ENCODE results near the gene YTHDF1.
"Not testable (repeated sequence)": the region's sequence is repeated elsewhere in the genome, so short reads cannot be mapped to it uniquely, and the experiment has no call there.

YTHDF1 gene

GRCh38 chr20:63160641-63161175, 55.2 kb downstream of the YTHDF1 start:
- DNase-seq (ENCODE audit: insufficient read length, low spot score) (no peak), FAIRE-seq (no peak)

GRCh38 chr20:63159826-63160640, 55.9 kb downstream of the YTHDF1 start:
- no peak for DNase-seq (ENCODE audit: insufficient read length, low spot score)
- no peak for FAIRE-seq

GRCh38 chr20:63159251-63159650, 56.7 kb downstream of the YTHDF1 start:
- not testable (repeated sequence) for FAIRE-seq; DNase-seq (ENCODE audit: insufficient read length, low spot score)

- FAIRE-seq (no peak), DNase-seq (ENCODE audit: insufficient read length, low spot score) (no peak)
Measured at GRCh38 chr20:63158845-63159244, 57.1 kb downstream of the YTHDF1 start.

- FAIRE-seq (no peak), DNase-seq (ENCODE audit: insufficient read length, low spot score) (no peak)
Measured at GRCh38 chr20:63158352-63158751, 57.6 kb downstream of the YTHDF1 start.

GRCh38 chr20:63157431-63157830, 58.5 kb downstream of the YTHDF1 start:
- not testable (repeated sequence) for DNase-seq (ENCODE audit: insufficient read length, low spot score); FAIRE-seq

GRCh38 chr20:63156221-63156671, 59.7 kb downstream of the YTHDF1 start:
- no peak for DNase-seq (ENCODE audit: insufficient read length, low spot score)
- FAIRE-seq: no peak

- FAIRE-seq (no peak), DNase-seq (ENCODE audit: insufficient read length, low spot score) (no peak)
Measured at GRCh38 chr20:63155266-63156165, 60.4 kb downstream of the YTHDF1 start.

GRCh38 chr20:63154395-63154794, 61.5 kb downstream of the YTHDF1 start:
- FAIRE-seq: no peak

GRCh38 chr20:63153254-63154221, 62.4 kb downstream of the YTHDF1 start:
- FAIRE-seq (no peak), DNase-seq (ENCODE audit: insufficient read length, low spot score) (no peak)

More at GRCh38 chr20:63154395-63154794, 61.5 kb downstream of the YTHDF1 start:
- no peak for DNase-seq (ENCODE audit: insufficient read length, low spot score)

- FAIRE-seq (no peak), DNase-seq (ENCODE audit: insufficient read length, low spot score) (no peak)
Measured at GRCh38 chr20:63152322-63153253, 63.3 kb downstream of the YTHDF1 start.

- no peak for FAIRE-seq
- no peak for DNase-seq (ENCODE audit: insufficient read length, low spot score)
Measured at GRCh38 chr20:63151554-63152321, 64.2 kb downstream of the YTHDF1 start.

GRCh38 chr20:63150911-63151531, 64.9 kb downstream of the YTHDF1 start:
- FAIRE-seq (no peak), DNase-seq (ENCODE audit: insufficient read length, low spot score) (no peak)

- FAIRE-seq (no peak), DNase-seq (ENCODE audit: insufficient read length, low spot score) (no peak)
Measured at GRCh38 chr20:63150391-63150898, 65.5 kb downstream of the YTHDF1 start.

GRCh38 chr20:63149531-63150192, 66.3 kb downstream of the YTHDF1 start:
- FAIRE-seq (no peak), DNase-seq (ENCODE audit: insufficient read length, low spot score) (no peak)

GRCh38 chr20:63148696-63149095, 67.2 kb downstream of the YTHDF1 start:
- no peak for DNase-seq (ENCODE audit: insufficient read length, low spot score)
- FAIRE-seq: no peak

- no peak for FAIRE-seq
- DNase-seq (ENCODE audit: insufficient read length, low spot score): no peak
Measured at GRCh38 chr20:63147532-63147931, 68.4 kb downstream of the YTHDF1 start.
